Sigmoid colon (tissue), 7 donors: Measurements from ENCODE around the gene CIDEB. TPM values are rescaled to one million over a fixed set of nuclear protein-coding genes. Genes with fewer than 3 reads are reported as not detected.
"Not testable (repeated sequence)": the region's sequence is repeated elsewhere in the genome, so short reads cannot be mapped to it uniquely, and the experiment has no call there.

Experiments
- DNase-seq: peaks from one replicate; pipeline ENCODE4 v3.0.0-alpha.2; 2019
- H3K27ac ChIP-seq, 4 donors: fragments of 200-600 bp; sonication (generic); one replicate each; pipeline ENCODE4 v1.5.1; 2016 to 2019; ENCODE audit warnings: mild to moderate bottlenecking in 1 of 4
- H3K27me3 ChIP-seq, 3 donors: fragments of 200-600 bp; sonication (generic); one replicate each; pipeline ENCODE4 v1.5.1; 2019; ENCODE audit warnings: mild to moderate bottlenecking in 1 of 3
- H3K36me3 ChIP-seq, 4 donors: fragments of 200-600 bp; sonication (generic); one replicate each; pipeline ENCODE4 v1.5.1; 2016 to 2019
- H3K4me1 ChIP-seq, 4 donors: fragments of 200-600 bp; sonication (generic); one replicate each; pipeline ENCODE4 v1.5.1; 2017 to 2019
- H3K4me3 ChIP-seq, 4 donors: fragments of 200-600 bp; sonication (generic); one replicate each; pipeline ENCODE4 v1.5.1; 2017 to 2019; ENCODE audit warnings: mild to moderate bottlenecking in 2 of 4, moderate library complexity in 1 of 4
- H3K9me3 ChIP-seq, 4 donors: fragments of 200-600 bp in 3 of 4; sonication (generic) in 3 of 4; one replicate each; pipeline versions ENCODE4 v1.5.1 to v1.6.1; 2013 to 2019
- CTCF ChIP-seq, 4 experiments: fragments of 450-650 bp in 3 of 4; fragments of 200-600 bp in 1 of 4; IDR thresholded peaks; one replicate each; pipeline ENCODE4 v1.5.1; 2016 to 2019; ENCODE audit warnings: antibody characterized with exemption in 4 of 4, mild to moderate bottlenecking in 3 of 4, moderate library complexity in 2 of 4
- EP300 ChIP-seq, 4 donors: sonication (generic); formaldehyde crosslinking; IDR thresholded peaks; one replicate each; pipeline ENCODE4 v1.6.1; 2017; ENCODE audit warnings: antibody characterized with exemption in 4 of 4
- POLR2A ChIP-seq, 2 donors: fragments of 450-650 bp; IDR thresholded peaks; one replicate each; pipeline ENCODE4 v1.6.1; 2016; ENCODE audit warnings: antibody characterized with exemption in 2 of 2, mild to moderate bottlenecking in 2 of 2, moderate library complexity in 2 of 2
- POLR2AphosphoS5 ChIP-seq, 4 donors: sonication (generic); formaldehyde crosslinking; IDR thresholded peaks; one replicate each; pipeline ENCODE4 v1.6.1; 2017; ENCODE audit warnings: antibody characterized with exemption in 4 of 4
- WGBS, 2 donors: extraction: QIAGEN DNeasy Blood & Tissue Kit; methylation state at CpG; one replicate each; pipeline ENCODE4 v1.1.7; 2013; 5-methylcytosine and 5-hydroxymethylcytosine counted together
- intact Hi-C: fragments of 100-400 bp; cut with DNase I; formaldehyde crosslinking; loops from one replicate; pipeline ENCODE4 v1.15.1; 2023
- polyA plus RNA-seq, 3 donors: library from polyadenylated mRNA; stranded (reverse); fragments of 200-250 nt; gene quantifications; one replicate each; pipeline ENCODE4 v1.2.3, GENCODE V29; 2013
- total RNA-seq, 4 donors: library from RNA; depleted of rRNA; stranded (reverse); fragments of >200 nt; gene quantifications; one replicate each; pipeline ENCODE4 v1.1.0, GENCODE V29; 2016
- donor health status: healthy with polysubstance abuse.
- donor health status: Bipolar disorder and iron deficiency.
- donor health status: healthy.

Gene CIDEB
- total and polyA plus RNA-seq, 7 donors, result 4.7 to 9.5 (median 7.8) TPM

DNA sequence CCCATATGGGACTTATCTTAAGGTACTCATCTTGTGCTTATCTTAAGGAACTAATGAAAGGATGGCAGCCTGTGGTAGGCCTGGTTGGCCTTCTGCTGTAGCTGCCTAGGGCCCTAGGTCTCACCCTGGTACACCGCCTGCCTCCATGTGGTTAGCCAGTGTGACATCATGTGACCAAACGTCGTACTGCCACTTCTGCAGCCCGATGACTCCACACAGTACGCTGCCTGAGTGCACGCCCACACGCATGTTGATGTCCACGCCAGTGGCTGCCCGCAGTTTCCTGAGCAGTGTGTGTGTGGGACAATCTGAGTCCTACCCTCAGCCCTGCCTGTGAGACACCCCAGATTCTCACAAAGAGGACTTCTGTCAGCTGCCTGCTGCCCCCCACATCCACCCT, 22.0 kb upstream of the CIDEB start:
- WGBS, 2 donors, result 63 to 66% methylated on average over 9 of the region's 9 CpGs
- no peak overlapping the region for H3K4me3 ChIP-seq
- H3K27ac ChIP-seq, result no peak overlapping the region
- TF ChIP-seq CTCF (IDR thresholded peaks at IDR 0.05), result no peak
- TF ChIP-seq POLR2AphosphoS5 (IDR thresholded peaks at IDR 0.05), result peak in 1 of 4 donors; percentile 30
- peaks cover 0 to 31% (median 27%) of the 10 kb centered on the region in 4 donors for H3K4me1 ChIP-seq
- intact Hi-C loops, result loop anchor here (5.0 to 10.0 kb wide), 2 partner anchors 83 to 345 kb away; no protein-coding TSS in a partner anchor
- peaks cover 6 to 34% (median 22%) of the 10 kb centered on the region in 3 donors for H3K27me3 ChIP-seq
- DNase-seq, result peak; percentile 76
- no peaks in the 10 kb centered on the region for H3K36me3 ChIP-seq
- no peaks in the 10 kb centered on the region for H3K9me3 ChIP-seq

GRCh38 chr14:24329073-24329663, 21.4 kb upstream of the CIDEB start:
- Histone ChIP-seq H3K36me3 (no peaks in the 10 kb centered on the region), H3K27me3 (peaks cover 0 to 28% (median 17%) of the 10 kb centered on the region in 3 donors), H3K4me1 (peaks cover 0 to 25% (median 21%) of the 10 kb centered on the region in 4 donors), H3K9me3 (no peaks in the 10 kb centered on the region), H3K27ac (no peak overlapping the region), H3K4me3 (no peak overlapping the region)
- no peak for TF ChIP-seq CTCF (IDR thresholded peaks at IDR 0.05)
- TF ChIP-seq POLR2AphosphoS5 (IDR thresholded peaks at IDR 0.05), result no peak
- no peak for TF ChIP-seq EP300 (IDR thresholded peaks at IDR 0.05)
- no peak for TF ChIP-seq POLR2A (IDR thresholded peaks at IDR 0.05)
- 90 to 91% methylated on average over 12 of the region's 12 CpGs for WGBS, 2 donors
- DNase-seq, result no peak
- intact Hi-C loops, result no loop called here

GRCh38 chr14:24327914-24328313, 20.1 kb upstream of the CIDEB start:
- Histone ChIP-seq H3K27me3 (peaks cover 0 to 16% (median 7%) of the 10 kb centered on the region in 3 donors), H3K4me1 (peaks cover 0 to 13% (median 11%) of the 10 kb centered on the region in 4 donors)
- H3K27ac ChIP-seq, H3K36me3 ChIP-seq, intact Hi-C loops, H3K9me3 ChIP-seq, H3K4me3 ChIP-seq: not testable (repeated sequence)
- peak in 3 of 4 experiments; percentile 62 to 68 (median 66) for TF ChIP-seq CTCF (IDR thresholded peaks at IDR 0.05)
- peak; percentile 87 for DNase-seq
- 1 to 19% methylated on average over 9 of the region's 9 CpGs for WGBS, 2 donors

DNA sequence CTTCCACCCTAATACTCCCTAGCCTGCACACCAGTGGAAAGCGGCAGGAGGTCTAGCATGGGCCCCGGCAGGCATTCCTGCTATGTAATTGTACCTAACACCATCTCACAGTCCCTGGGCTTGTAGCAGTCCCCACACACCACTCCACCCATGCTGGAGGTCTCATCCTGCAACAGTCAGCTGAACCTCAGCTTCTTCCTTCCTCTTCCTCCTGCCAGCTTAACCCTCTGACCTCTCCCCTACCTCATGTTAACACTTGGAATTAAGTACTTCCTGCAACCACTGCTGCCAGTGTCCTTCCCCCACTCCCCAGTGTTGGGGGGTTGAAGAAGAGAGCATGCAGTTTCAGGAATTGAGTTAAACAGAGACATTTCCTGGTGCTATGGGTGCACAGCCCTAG, 19.5 kb upstream of the CIDEB start:
- DNase-seq, result no peak
- TF ChIP-seq EP300 (IDR thresholded peaks at IDR 0.05), result no peak
- no peak for TF ChIP-seq POLR2AphosphoS5 (IDR thresholded peaks at IDR 0.05)
- intact Hi-C loops, result no loop called here
- Histone ChIP-seq H3K27ac (no peak overlapping the region), H3K9me3 (no peaks in the 10 kb centered on the region), H3K4me3 (no peak overlapping the region), H3K27me3 (peaks cover 0 to 9% (median under 1%) of the 10 kb centered on the region in 3 donors), H3K4me1 (peaks cover 0 to 7% (median 5%) of the 10 kb centered on the region in 4 donors), H3K36me3 (no peaks in the 10 kb centered on the region)
- WGBS, 2 donors, result 83 to 93% methylated on average over 2 of the region's 2 CpGs

- no peaks in the 10 kb centered on the region for H3K36me3 ChIP-seq
- H3K9me3 ChIP-seq, result no peaks in the 10 kb centered on the region
- intact Hi-C loops, result no loop called here
- whole genome bisulfite sequencing, 2 donors, result 89 to 92% methylated on average over 9 of the region's 9 CpGs
- peaks cover 0 to 6% (median 0%) of the 10 kb centered on the region in 3 donors for H3K27me3 ChIP-seq
- no peak for DNase-seq
- no peak overlapping the region for H3K4me3 ChIP-seq
- no peak for TF ChIP-seq POLR2AphosphoS5 (IDR thresholded peaks at IDR 0.05)
- no peak for TF ChIP-seq CTCF (IDR thresholded peaks at IDR 0.05)
- TF ChIP-seq POLR2A (IDR thresholded peaks at IDR 0.05), result no peak
- H3K4me1 ChIP-seq, result no peaks in the 10 kb centered on the region
- H3K27ac ChIP-seq, result no peak overlapping the region
These were observed 18.2 kb upstream of the CIDEB start for GRCh38 chr14:24325963-24326362.
